Astrocyte (in vitro differentiated cells and primary cell): Measurements from ENCODE around the gene GPR22. TPM values are rescaled to one million over a fixed set of nuclear protein-coding genes. Genes with fewer than 3 reads are reported as not detected.

ENCODE experiments used
- DNase-seq: peaks from one replicate; pipeline ENCODE4 v3.0.0-alpha.2; 2010; ENCODE audit warnings: low read depth
- FAIRE-seq: peaks from 2 replicates; lab custom pipeline; 2011; peaks lifted over from hg19 to GRCh38; lab: Jason Lieb, UNC
- H2AFZ ChIP-seq: 2 replicates; pipeline ENCODE4 v1.6.0; 2012; ENCODE audit warnings: low read depth, low read length, inconsistent platforms
- H3K27ac ChIP-seq: 2 replicates; pipeline ENCODE4 v1.5.1; 2011; ENCODE audit warnings: low read depth, low read length, inconsistent platforms
- H3K27me3 ChIP-seq: 2 replicates; pipeline ENCODE4 v1.6.0; 2011; ENCODE audit warnings: low read length, inconsistent platforms; ENCODE audit not compliant: insufficient read depth
- H3K36me3 ChIP-seq: 2 replicates; pipeline ENCODE4 v1.5.1; 2011; ENCODE audit warnings: low read length, inconsistent platforms; ENCODE audit not compliant: insufficient read depth
- H3K4me1 ChIP-seq: 2 replicates; pipeline ENCODE4 v1.5.1; 2011; ENCODE audit warnings: low read length, inconsistent platforms; ENCODE audit not compliant: insufficient read depth
- H3K4me2 ChIP-seq: 2 replicates; pipeline ENCODE4 v1.6.0; 2012; ENCODE audit warnings: low read length, inconsistent platforms
- H3K4me3 ChIP-seq: 2 replicates; pipeline ENCODE4 v1.5.1; 2011; ENCODE audit warnings: low read depth, mild to moderate bottlenecking, low read length, inconsistent platforms; ENCODE audit not compliant: insufficient read depth
- H3K79me2 ChIP-seq: 2 replicates; pipeline ENCODE4 v1.6.0; 2012; ENCODE audit warnings: mild to moderate bottlenecking, low read length, inconsistent platforms; ENCODE audit not compliant: insufficient read depth
- H3K9ac ChIP-seq: 2 replicates; pipeline ENCODE4 v1.6.0; 2012; ENCODE audit warnings: mild to moderate bottlenecking, low read length, inconsistent platforms
- H3K9me3 ChIP-seq: 2 replicates; pipeline ENCODE4 v1.5.1; 2012; ENCODE audit warnings: low read depth, mild to moderate bottlenecking, low read length, inconsistent platforms; ENCODE audit not compliant: insufficient read depth
- H4K20me1 ChIP-seq: 2 replicates; pipeline ENCODE4 v1.6.0; 2012; ENCODE audit warnings: low read length, inconsistent platforms; ENCODE audit not compliant: insufficient read depth
- H3K27ac Mint-ChIP-seq: one replicate; pipeline ENCODE4 v1.8.0; 2021; ENCODE audit warnings: mild to moderate bottlenecking, mixed read lengths; ENCODE audit not compliant: unreplicated experiment
- H3K27me3 Mint-ChIP-seq: one replicate; pipeline ENCODE4 v1.8.0; 2021; ENCODE audit warnings: low read depth, mixed read lengths; ENCODE audit not compliant: unreplicated experiment
- H3K36me3 Mint-ChIP-seq: one replicate; pipeline ENCODE4 v1.8.0; 2021; ENCODE audit warnings: low read depth, mixed read lengths; ENCODE audit not compliant: unreplicated experiment
- H3K4me1 Mint-ChIP-seq: one replicate; pipeline ENCODE4 v1.8.0; 2021; ENCODE audit warnings: low read depth, mixed read lengths; ENCODE audit not compliant: unreplicated experiment
- H3K4me3 Mint-ChIP-seq: one replicate; pipeline ENCODE4 v1.8.0; 2021; ENCODE audit warnings: mild to moderate bottlenecking, moderate library complexity, mixed read lengths; ENCODE audit not compliant: unreplicated experiment
- H3K9me3 Mint-ChIP-seq: one replicate; pipeline ENCODE4 v1.8.0; 2021; ENCODE audit warnings: mild to moderate bottlenecking, mixed read lengths; ENCODE audit not compliant: unreplicated experiment
- CTCF ChIP-seq: IDR thresholded peaks from 2 replicates; pipeline ENCODE4 v1.5.1; 2011; ENCODE audit warnings: low read depth, mild to moderate bottlenecking, inconsistent platforms, low read length, moderate library complexity; ENCODE audit not compliant: insufficient read depth
- EZH2 ChIP-seq: IDR thresholded peaks from 2 replicates; pipeline ENCODE4 v1.6.1; 2012; ENCODE audit warnings: mild to moderate bottlenecking, low read length, inconsistent platforms; ENCODE audit not compliant: insufficient read depth
- total RNA-seq: library from RNA; stranded (reverse); gene quantifications from 2 replicates; pipeline ENCODE4 v1.2.1, GENCODE V29; 2021

Gene GPR22
- total RNA-seq, 1 donor from 2014 or later = not detected

- Histone ChIP-seq H3K27ac (no peak overlapping the region), H3K4me3 (no peak overlapping the region), H3K9me3 (no peaks in the 10 kb centered on the region), H2AFZ (no peak overlapping the region), H3K27me3 (no peaks in the 10 kb centered on the region), H3K79me2 (no peaks in the 10 kb centered on the region), H4K20me1 (peaks cover 14% of the 10 kb centered on the region), H3K4me1 (no peaks in the 10 kb centered on the region), H3K9ac (no peak overlapping the region), H3K36me3 (no peaks in the 10 kb centered on the region), H3K4me2 (no peak overlapping the region)
- H3K4me1 Mint-ChIP-seq = peaks cover 8% of the 10 kb centered on the region
- H3K36me3 Mint-ChIP-seq = no peaks in the 10 kb centered on the region
- peak; percentile 85 for TF ChIP-seq CTCF
- no peak for TF ChIP-seq EZH2
- no peak overlapping the region for H3K4me3 Mint-ChIP-seq
- no peak overlapping the region for H3K27ac Mint-ChIP-seq
- H3K27me3 Mint-ChIP-seq = no peaks in the 10 kb centered on the region
- peak; percentile 32 for FAIRE-seq
- peak; percentile 47 for DNase-seq
- H3K9me3 Mint-ChIP-seq = no peaks in the 10 kb centered on the region
These were observed 6.4 kb upstream of the GPR22 start for GRCh38 chr7:107463139-107464078.

- peak; percentile 13 for FAIRE-seq
These were observed 5.1 kb upstream of the GPR22 start for GRCh38 chr7:107464666-107465226.

More at GRCh38 chr7:107464666-107465226, 5.1 kb upstream of the GPR22 start:
- no peaks in the 10 kb centered on the region for H3K4me1 ChIP-seq
- no peaks in the 10 kb centered on the region for H3K36me3 Mint-ChIP-seq
- peaks cover 16% of the 10 kb centered on the region for H4K20me1 ChIP-seq
- H2AFZ ChIP-seq = no peak overlapping the region
- H3K4me3 Mint-ChIP-seq = no peak overlapping the region
- no peak for DNase-seq
- no peaks in the 10 kb centered on the region for H3K9me3 ChIP-seq
- H3K4me2 ChIP-seq = no peak overlapping the region
- no peak overlapping the region for H3K27ac Mint-ChIP-seq
- no peaks in the 10 kb centered on the region for H3K79me2 ChIP-seq
- no peaks in the 10 kb centered on the region for H3K36me3 ChIP-seq
- no peaks in the 10 kb centered on the region for H3K9me3 Mint-ChIP-seq
- no peak overlapping the region for H3K27ac ChIP-seq
- H3K4me3 ChIP-seq = no peak overlapping the region
- no peaks in the 10 kb centered on the region for H3K27me3 Mint-ChIP-seq
- TF ChIP-seq CTCF = no peak
- no peak for TF ChIP-seq EZH2
- peaks cover 8% of the 10 kb centered on the region for H3K4me1 Mint-ChIP-seq
- no peak overlapping the region for H3K9ac ChIP-seq
- no peaks in the 10 kb centered on the region for H3K27me3 ChIP-seq
